ENCODE results near the gene KIFAP3.

DNA sequence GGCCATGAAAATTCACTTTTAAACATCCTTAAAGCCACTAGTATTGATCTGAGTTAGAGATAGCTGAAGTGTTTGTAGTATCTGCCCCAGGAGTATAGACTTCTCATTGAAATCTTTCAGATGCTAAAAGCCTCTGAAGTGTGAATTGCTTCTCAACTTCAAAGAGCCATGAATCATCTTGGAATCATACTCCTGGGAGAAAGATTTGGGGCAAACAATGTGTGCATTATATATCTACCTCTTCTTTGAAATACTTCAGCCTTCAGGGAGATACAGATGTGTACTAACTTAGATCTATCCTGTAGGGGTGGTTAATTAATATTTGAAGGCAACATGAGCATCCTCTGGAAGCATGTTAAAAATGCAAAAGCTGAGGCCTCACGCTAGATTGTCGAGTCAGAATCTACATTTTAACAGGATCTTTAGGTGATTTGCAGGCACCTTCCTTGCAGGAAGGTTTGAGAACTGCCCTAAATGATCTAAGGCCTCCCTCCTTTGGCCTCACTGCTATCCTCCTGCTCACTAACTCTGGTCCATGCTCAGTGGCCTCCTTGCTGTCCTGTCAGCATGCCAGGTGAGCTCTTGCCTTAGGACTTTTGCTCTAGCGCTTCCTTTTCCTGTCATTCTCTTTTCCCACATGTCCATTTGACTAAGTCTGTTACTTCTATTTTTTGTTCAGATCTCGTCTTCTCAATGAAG, 174.8 kb downstream of the KIFAP3 start:
- TF ChIP-seq, protein P1, sequence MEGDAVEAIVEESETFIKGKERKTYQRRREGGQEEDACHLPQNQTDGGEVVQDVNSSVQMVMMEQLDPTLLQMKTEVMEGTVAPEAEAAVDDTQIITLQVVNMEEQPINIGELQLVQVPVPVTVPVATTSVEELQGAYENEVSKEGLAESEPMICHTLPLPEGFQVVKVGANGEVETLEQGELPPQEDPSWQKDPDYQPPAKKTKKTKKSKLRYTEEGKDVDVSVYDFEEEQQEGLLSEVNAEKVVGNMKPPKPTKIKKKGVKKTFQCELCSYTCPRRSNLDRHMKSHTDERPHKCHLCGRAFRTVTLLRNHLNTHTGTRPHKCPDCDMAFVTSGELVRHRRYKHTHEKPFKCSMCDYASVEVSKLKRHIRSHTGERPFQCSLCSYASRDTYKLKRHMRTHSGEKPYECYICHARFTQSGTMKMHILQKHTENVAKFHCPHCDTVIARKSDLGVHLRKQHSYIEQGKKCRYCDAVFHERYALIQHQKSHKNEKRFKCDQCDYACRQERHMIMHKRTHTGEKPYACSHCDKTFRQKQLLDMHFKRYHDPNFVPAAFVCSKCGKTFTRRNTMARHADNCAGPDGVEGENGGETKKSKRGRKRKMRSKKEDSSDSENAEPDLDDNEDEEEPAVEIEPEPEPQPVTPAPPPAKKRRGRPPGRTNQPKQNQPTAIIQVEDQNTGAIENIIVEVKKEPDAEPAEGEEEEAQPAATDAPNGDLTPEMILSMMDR (IDR thresholded peaks at IDR 0.05), result no peak
- TF ChIP-seq POLR2A (IDR thresholded peaks at IDR 0.05), result no peak

Measured in adrenal gland (tissue), 5 donors.